ENCODE data around the gene TUBB4B. TPM values are rescaled to one million over a fixed set of nuclear protein-coding genes. Genes with fewer than 3 reads are reported as not detected.

The TUBB4B gene
- total RNA-seq, 1 donor from 2014 or later: 132 TPM

- Mint-ChIP-seq H3K4me3 (ENCODE audit: unreplicated experiment) (no peak overlapping the region), H3K4me1 (ENCODE audit: unreplicated experiment) (peaks cover 14% of the 10 kb centered on the region), H3K9me3 (ENCODE audit: unreplicated experiment) (no peaks in the 10 kb centered on the region), H3K27ac (ENCODE audit: unreplicated experiment) (no peak overlapping the region), H3K27me3 (ENCODE audit: unreplicated experiment) (no peaks in the 10 kb centered on the region), H3K36me3 (ENCODE audit: unreplicated experiment) (no peaks in the 10 kb centered on the region)
- peak; percentile 64 for TF ChIP-seq CTCF (IDR thresholded peaks at IDR 0.05)
- DNase-seq (ENCODE audit: extremely low spot score, unreplicated experiment): no peak
Observed at GRCh38 chr9:137280474-137281344, 39.6 kb downstream of the TUBB4B start.

GRCh38 chr9:137281345-137282116, 40.4 kb downstream of the TUBB4B start:
- Mint-ChIP-seq H3K4me1 (ENCODE audit: unreplicated experiment) (peaks cover 11% of the 10 kb centered on the region), H3K27me3 (ENCODE audit: unreplicated experiment) (no peaks in the 10 kb centered on the region), H3K9me3 (ENCODE audit: unreplicated experiment) (no peaks in the 10 kb centered on the region), H3K36me3 (ENCODE audit: unreplicated experiment) (no peaks in the 10 kb centered on the region), H3K27ac (ENCODE audit: unreplicated experiment) (no peak overlapping the region), H3K4me3 (ENCODE audit: unreplicated experiment) (no peak overlapping the region)
- no peak for TF ChIP-seq CTCF (IDR thresholded peaks at IDR 0.05)
- DNase-seq (ENCODE audit: extremely low spot score, unreplicated experiment): no peak

GRCh38 chr9:137286975-137287383, 45.9 kb downstream of the TUBB4B start:
- TF ChIP-seq CTCF (IDR thresholded peaks at IDR 0.05): peak; percentile 60
- DNase-seq (ENCODE audit: extremely low spot score, unreplicated experiment): no peak
- no peak overlapping the region for H3K4me3 Mint-ChIP-seq (ENCODE audit: unreplicated experiment)
- peaks cover 2% of the 10 kb centered on the region for H3K4me1 Mint-ChIP-seq (ENCODE audit: unreplicated experiment)
- H3K27me3 Mint-ChIP-seq (ENCODE audit: unreplicated experiment): peaks cover 2% of the 10 kb centered on the region
- H3K36me3 Mint-ChIP-seq (ENCODE audit: unreplicated experiment): no peaks in the 10 kb centered on the region
- H3K27ac Mint-ChIP-seq (ENCODE audit: unreplicated experiment): peak overlapping the region; percentile 45
- H3K9me3 Mint-ChIP-seq (ENCODE audit: unreplicated experiment): no peaks in the 10 kb centered on the region

GRCh38 chr9:137293094-137293481, 52.0 kb downstream of the TUBB4B start:
- Mint-ChIP-seq H3K36me3 (ENCODE audit: unreplicated experiment) (no peaks in the 10 kb centered on the region), H3K4me1 (ENCODE audit: unreplicated experiment) (peaks cover 7% of the 10 kb centered on the region), H3K9me3 (ENCODE audit: unreplicated experiment) (no peaks in the 10 kb centered on the region), H3K4me3 (ENCODE audit: unreplicated experiment) (no peak overlapping the region), H3K27ac (ENCODE audit: unreplicated experiment) (no peak overlapping the region), H3K27me3 (ENCODE audit: unreplicated experiment) (peaks cover 6% of the 10 kb centered on the region)
- no peak for DNase-seq (ENCODE audit: extremely low spot score, unreplicated experiment)
- no peak for TF ChIP-seq CTCF (IDR thresholded peaks at IDR 0.05)

Other genes starting within 250 kb of the TUBB4B start
- gene PAXX, start 248.9 kb upstream of the TUBB4B start, total RNA-seq: 38.5 and 51.4 TPM in 2 replicates
- gene CLIC3, start 244.7 kb upstream of the TUBB4B start, total RNA-seq: 0.52 TPM in 1 of 2 replicates, not detected in the other
- gene ABCA2, start 213.1 kb upstream of the TUBB4B start, total RNA-seq: 47.6 and 55.1 TPM in 2 replicates
- 0.13 TPM in 1 of 2 replicates, not detected in the other for gene FUT7, start 209.2 kb upstream of the TUBB4B start, total RNA-seq
- 84.4 and 91.0 TPM in 2 replicates for gene NPDC1, start 195.1 kb upstream of the TUBB4B start, total RNA-seq
- gene ENTPD2, start 187.2 kb upstream of the TUBB4B start, total RNA-seq: 0.46 TPM in 1 of 2 replicates, not detected in the other
- 3.1 and 3.4 TPM in 2 replicates for gene SAPCD2, start 170.7 kb upstream of the TUBB4B start, total RNA-seq
- 34.2 and 38.3 TPM in 2 replicates for gene UAP1L1, start 163.8 kb upstream of the TUBB4B start, total RNA-seq
- 109 and 120 TPM in 2 replicates for gene MAN1B1, start 154.3 kb upstream of the TUBB4B start, total RNA-seq
- 118 TPM in 2 replicates for gene DPP7, start 126.6 kb upstream of the TUBB4B start, total RNA-seq
- not detected in 2 replicates for gene GRIN1, start 102.1 kb upstream of the TUBB4B start, total RNA-seq
- gene LRRC26, start 71.2 kb upstream of the TUBB4B start, total RNA-seq: not detected in 2 replicates
- gene TMEM210, start 69.2 kb upstream of the TUBB4B start, total RNA-seq: not detected in 2 replicates
- gene ANAPC2, start 52.7 kb upstream of the TUBB4B start, total RNA-seq: 59.3 and 61.0 TPM in 2 replicates
- 57.4 and 58.1 TPM in 2 replicates for gene SSNA1, start 52.6 kb upstream of the TUBB4B start, total RNA-seq
- gene TPRN, start 40.5 kb upstream of the TUBB4B start, total RNA-seq: 19.8 and 21.7 TPM in 2 replicates
- 40.5 and 41.2 TPM in 2 replicates for gene TMEM203, start 35.6 kb upstream of the TUBB4B start, total RNA-seq
- 15.5 and 20.5 TPM in 2 replicates for gene NDOR1, start 35.6 kb upstream of the TUBB4B start, total RNA-seq
- gene RNF208, start 19.0 kb upstream of the TUBB4B start, total RNA-seq: 7.2 and 8.0 TPM in 2 replicates
- gene CYSRT1, start 16.1 kb upstream of the TUBB4B start, total RNA-seq: 1.5 and 1.7 TPM in 2 replicates
- gene RNF224, start 13.8 kb upstream of the TUBB4B start, total RNA-seq: not detected in 2 replicates
- gene SLC34A3, start 10.4 kb upstream of the TUBB4B start, total RNA-seq: not detected in 2 replicates
- gene STPG3, start 10.0 kb downstream of the TUBB4B start, total RNA-seq: 0.50 and 0.78 TPM in 2 replicates
- 54.1 and 57.6 TPM in 2 replicates for gene NELFB, start 14.0 kb downstream of the TUBB4B start, total RNA-seq
- gene TOR4A, start 36.4 kb downstream of the TUBB4B start, total RNA-seq: 1.2 and 1.9 TPM in 2 replicates
- gene NRARP, start 61.0 kb downstream of the TUBB4B start, total RNA-seq: 1.8 and 2.1 TPM in 2 replicates
- 20.0 and 21.5 TPM in 2 replicates for gene EXD3, start 181.9 kb downstream of the TUBB4B start, total RNA-seq
- 1.0 and 1.5 TPM in 2 replicates for gene NOXA1, start 182.1 kb downstream of the TUBB4B start, total RNA-seq
- 0.16 and 0.24 TPM in 2 replicates for gene ENTPD8, start 200.1 kb downstream of the TUBB4B start, total RNA-seq
- gene NSMF, start 218.0 kb downstream of the TUBB4B start, total RNA-seq: 93.1 and 103 TPM in 2 replicates